ENCODE measurements around the gene ADAM29.
A peak's percentile ranks its signal among the peaks of the same experiment; 100 is the strongest.
"Not testable (repeated sequence)": the region's sequence is repeated elsewhere in the genome, so short reads cannot be mapped to it uniquely, and the experiment has no call there.

ADAM29 gene

GRCh38 chr4:174929346-174929745 is 11.2 kb downstream of the ADAM29 start:
- Mint-ChIP-seq H3K27ac (no peak overlapping the region), H3K36me3 (no peaks in the 10 kb centered on the region), H3K4me3 (no peak overlapping the region), H3K9me3 (no peaks in the 10 kb centered on the region), H3K4me1 (no peaks in the 10 kb centered on the region)
- no peak for ATAC-seq
- DNase-seq (ENCODE audit: low spot score in 2 of 2): no peak

- Mint-ChIP-seq H3K4me3 (no peak overlapping the region), H3K36me3 (no peaks in the 10 kb centered on the region), H3K9me3 (no peaks in the 10 kb centered on the region), H3K4me1 (no peaks in the 10 kb centered on the region), H3K27ac (no peak overlapping the region)
- no peak for ATAC-seq
- no peak for DNase-seq (ENCODE audit: low spot score in 2 of 2)
Observed at GRCh38 chr4:174930895-174931294, 12.7 kb downstream of the ADAM29 start.

GRCh38 chr4:174933083-174933482 is 14.9 kb downstream of the ADAM29 start:
- H3K4me1 Mint-ChIP-seq: no peaks in the 10 kb centered on the region
- no peaks in the 10 kb centered on the region for H3K36me3 Mint-ChIP-seq
- no peak overlapping the region for H3K27ac Mint-ChIP-seq

GRCh38 chr4:174934360-174934759 is 16.2 kb downstream of the ADAM29 start:
- no peak overlapping the region for H3K4me3 Mint-ChIP-seq
- no peak for ATAC-seq
- H3K4me1 Mint-ChIP-seq: no peaks in the 10 kb centered on the region
- no peaks in the 10 kb centered on the region for H3K36me3 Mint-ChIP-seq
- no peak overlapping the region for H3K27ac Mint-ChIP-seq
- DNase-seq (ENCODE audit: low spot score in 2 of 2): no peak
- no peaks in the 10 kb centered on the region for H3K9me3 Mint-ChIP-seq

More at GRCh38 chr4:174933083-174933482, 14.9 kb downstream of the ADAM29 start:
- ATAC-seq: no peak
- H3K9me3 Mint-ChIP-seq: no peaks in the 10 kb centered on the region
- no peak for DNase-seq (ENCODE audit: low spot score in 2 of 2)
- no peak overlapping the region for H3K4me3 Mint-ChIP-seq

GRCh38 chr4:174935607-174936006 is 17.4 kb downstream of the ADAM29 start:
- H3K4me1 Mint-ChIP-seq: no peaks in the 10 kb centered on the region
- DNase-seq (ENCODE audit: low spot score in 2 of 2): no peak
- H3K27ac Mint-ChIP-seq: no peak overlapping the region
- no peaks in the 10 kb centered on the region for H3K36me3 Mint-ChIP-seq
- H3K4me3 Mint-ChIP-seq: no peak overlapping the region
- ATAC-seq: no peak
- H3K9me3 Mint-ChIP-seq: no peaks in the 10 kb centered on the region

GRCh38 chr4:174940002-174940401 is 21.8 kb downstream of the ADAM29 start:
- H3K27ac Mint-ChIP-seq: no peak overlapping the region
- DNase-seq (ENCODE audit: low spot score in 2 of 2): no peak
- ATAC-seq: no peak
- peaks cover 4% of the 10 kb centered on the region for H3K9me3 Mint-ChIP-seq
- no peaks in the 10 kb centered on the region for H3K4me1 Mint-ChIP-seq
- H3K36me3 Mint-ChIP-seq: no peaks in the 10 kb centered on the region
- no peak overlapping the region for H3K4me3 Mint-ChIP-seq

- DNase-seq (ENCODE audit: low spot score in 2 of 2) (no peak), ATAC-seq (no peak)
- no peak overlapping the region for H3K4me3 Mint-ChIP-seq
- no peaks in the 10 kb centered on the region for H3K4me1 Mint-ChIP-seq
- no peak overlapping the region for H3K27ac Mint-ChIP-seq
- H3K9me3 Mint-ChIP-seq: peaks cover 12% of the 10 kb centered on the region
- H3K36me3 Mint-ChIP-seq: no peaks in the 10 kb centered on the region
Observed at GRCh38 chr4:174946246-174946645, 28.1 kb downstream of the ADAM29 start.

- H3K36me3 Mint-ChIP-seq: no peaks in the 10 kb centered on the region
- no peak for DNase-seq (ENCODE audit: low spot score in 2 of 2)
- peaks cover 8% of the 10 kb centered on the region for H3K9me3 Mint-ChIP-seq
- H3K4me3 Mint-ChIP-seq: no peak overlapping the region
- H3K4me1 Mint-ChIP-seq: no peaks in the 10 kb centered on the region
- peak; percentile 37 for ATAC-seq
- no peak overlapping the region for H3K27ac Mint-ChIP-seq
Observed at GRCh38 chr4:174948826-174949225, 30.7 kb downstream of the ADAM29 start.

- Mint-ChIP-seq H3K27ac (no peak overlapping the region), H3K4me3 (no peak overlapping the region), H3K4me1 (no peaks in the 10 kb centered on the region), H3K9me3 (no peaks in the 10 kb centered on the region), H3K36me3 (no peaks in the 10 kb centered on the region)
- DNase-seq (ENCODE audit: low spot score in 2 of 2) (no peak), ATAC-seq (no peak)
Observed at GRCh38 chr4:174972911-174973310, 54.8 kb downstream of the ADAM29 start.

GRCh38 chr4:174973336-174973735 is 55.2 kb downstream of the ADAM29 start:
- DNase-seq (ENCODE audit: low spot score in 2 of 2) (no peak), ATAC-seq (no peak)
- Mint-ChIP-seq H3K36me3 (no peaks in the 10 kb centered on the region), H3K4me3 (no peak overlapping the region), H3K4me1 (no peaks in the 10 kb centered on the region), H3K27ac (no peak overlapping the region), H3K9me3 (no peaks in the 10 kb centered on the region)

- H3K9me3 Mint-ChIP-seq: peaks cover 20% of the 10 kb centered on the region
- ATAC-seq: no peak
Observed at GRCh38 chr4:174983128-174983750, 65.1 kb downstream of the ADAM29 start.

GRCh38 chr4:174983870-174984269 is 65.7 kb downstream of the ADAM29 start:
- ATAC-seq; H3K4me3 Mint-ChIP-seq; DNase-seq (ENCODE audit: low spot score in 2 of 2); H3K36me3 Mint-ChIP-seq; H3K4me1 Mint-ChIP-seq; H3K27ac Mint-ChIP-seq: not testable (repeated sequence)
- peaks cover 20% of the 10 kb centered on the region for H3K9me3 Mint-ChIP-seq

More at GRCh38 chr4:174983128-174983750, 65.1 kb downstream of the ADAM29 start:
- no peaks in the 10 kb centered on the region for H3K36me3 Mint-ChIP-seq
- DNase-seq (ENCODE audit: low spot score in 2 of 2): no peak
- no peak overlapping the region for H3K4me3 Mint-ChIP-seq
- H3K4me1 Mint-ChIP-seq: no peaks in the 10 kb centered on the region
- H3K27ac Mint-ChIP-seq: no peak overlapping the region

- ATAC-seq (no peak), DNase-seq (ENCODE audit: low spot score in 2 of 2) (no peak)
- no peaks in the 10 kb centered on the region for H3K4me1 Mint-ChIP-seq
- peaks cover 10% of the 10 kb centered on the region for H3K9me3 Mint-ChIP-seq
- H3K36me3 Mint-ChIP-seq: no peaks in the 10 kb centered on the region
- H3K27ac Mint-ChIP-seq: no peak overlapping the region
- no peak overlapping the region for H3K4me3 Mint-ChIP-seq
Observed at GRCh38 chr4:174989791-174990190, 71.6 kb downstream of the ADAM29 start.

GRCh38 chr4:174993916-174994315 is 75.8 kb downstream of the ADAM29 start:
- DNase-seq (ENCODE audit: low spot score in 2 of 2): no peak
- ATAC-seq: no peak
- H3K9me3 Mint-ChIP-seq: peaks cover 2% of the 10 kb centered on the region
- no peaks in the 10 kb centered on the region for H3K36me3 Mint-ChIP-seq
- no peak overlapping the region for H3K27ac Mint-ChIP-seq
- no peak overlapping the region for H3K4me3 Mint-ChIP-seq
- no peaks in the 10 kb centered on the region for H3K4me1 Mint-ChIP-seq

- H3K9me3 Mint-ChIP-seq: no peaks in the 10 kb centered on the region
- H3K4me3 Mint-ChIP-seq: no peak overlapping the region
- ATAC-seq: no peak
- no peak overlapping the region for H3K27ac Mint-ChIP-seq
- no peaks in the 10 kb centered on the region for H3K4me1 Mint-ChIP-seq
- H3K36me3 Mint-ChIP-seq: no peaks in the 10 kb centered on the region
- DNase-seq (ENCODE audit: low spot score in 2 of 2): no peak
Observed at GRCh38 chr4:174996079-174996478, 77.9 kb downstream of the ADAM29 start.

- peaks cover 7% of the 10 kb centered on the region for H3K9me3 Mint-ChIP-seq
- H3K4me1 Mint-ChIP-seq: no peaks in the 10 kb centered on the region
- no peak for DNase-seq (ENCODE audit: low spot score in 2 of 2)
- H3K4me3 Mint-ChIP-seq: no peak overlapping the region
- H3K27ac Mint-ChIP-seq: no peak overlapping the region
- no peak for ATAC-seq
- H3K36me3 Mint-ChIP-seq: no peaks in the 10 kb centered on the region
Observed at GRCh38 chr4:174999407-174999806, 81.2 kb downstream of the ADAM29 start.

- ATAC-seq (no peak), DNase-seq (ENCODE audit: low spot score in 2 of 2) (no peak)
- Mint-ChIP-seq H3K36me3 (no peaks in the 10 kb centered on the region), H3K9me3 (peaks cover 17% of the 10 kb centered on the region), H3K4me3 (no peak overlapping the region), H3K4me1 (no peaks in the 10 kb centered on the region), H3K27ac (no peak overlapping the region)
Observed at GRCh38 chr4:175017751-175018150, 99.6 kb downstream of the ADAM29 start.
